ENCODE results near the gene GTF3C1. TPM values are rescaled to one million over a fixed set of nuclear protein-coding genes. Genes with fewer than 3 reads are reported as not detected.

Gene GTF3C1
- total RNA-seq, 1 experiment from 2014 or later: 121 TPM

GRCh38 chr16:27549464-27549745, 308 bp downstream of the GTF3C1 start:
- H3K4me3 ChIP-seq (ENCODE audit: low read depth in 2 of 2, low read length in 2 of 2): peak overlapping the region; percentile 90 to 100
- DNase-seq (ENCODE audit: low read depth, low spot score): no peak
- CTCF ChIA-PET: interaction anchor here (0.7 kb wide), 1 partner anchor 549 kb away, joined by 4 read pairs; no protein-coding TSS in a partner anchor
- peak; percentile 74 for ATAC-seq
- peak overlapping the region; percentile 81 for H3K27ac ChIP-seq (ENCODE audit: low read length)
- in situ Hi-C loops (cut with HindIII; ENCODE audit: low pct_unique_long_range_greater_than_20kb, low sequenced_read_pairs): no loop called here
- no peak for TF ChIP-seq SIN3A (IDR thresholded peaks at IDR 0.05; ENCODE audit: borderline replicate concordance, insufficient read depth, low read depth, low read length)
- no peak for TF ChIP-seq CTCF (IDR thresholded peaks at IDR 0.05)
- TF ChIP-seq REST (IDR thresholded peaks at IDR 0.05; ENCODE audit: insufficient read depth in 1 of 2, low read depth in 2 of 2, low read length in 1 of 2): no peak
- POLR2A ChIA-PET: interaction anchor here (0.7 to 1.3 kb wide), 4 partner anchors 20 to 335 kb away, joined by 3 to 5 read pairs (median 4); no protein-coding TSS in a partner anchor
- H3K9me3 ChIP-seq (ENCODE audit: control insufficient read depth, insufficient read depth, low read depth, low read length): no peaks in the 10 kb centered on the region
- peaks cover 17% of the 10 kb centered on the region for H3K4me1 ChIP-seq (ENCODE audit: control insufficient read depth, insufficient read depth, low read length)
- no TSS peak for BruUV-seq (replicated peaks)
- intact Hi-C loops (cut with micrococcal nuclease; ENCODE audit: unreplicated experiment): no loop called here
- peaks cover 4% of the 10 kb centered on the region; the same call in 1 of the 2 replicates for H3K36me3 ChIP-seq (ENCODE audit: control insufficient read depth, insufficient read depth, low read length)
- no peaks in the 10 kb centered on the region for H3K27me3 ChIP-seq (ENCODE audit: control insufficient read depth, insufficient read depth, low read length)

GRCh38 chr16:27547851-27548250, 1.9 kb downstream of the GTF3C1 start:
- CTCF ChIA-PET: no interaction called here
- Histone ChIP-seq H3K27me3 (ENCODE audit: control insufficient read depth, insufficient read depth, low read length) (no peaks in the 10 kb centered on the region), H3K27ac (ENCODE audit: low read length) (no peak overlapping the region; the same call in 1 of the 2 replicates), H3K36me3 (ENCODE audit: control insufficient read depth, insufficient read depth, low read length) (peaks cover 7% of the 10 kb centered on the region; the same call in 1 of the 2 replicates), H3K4me1 (ENCODE audit: control insufficient read depth, insufficient read depth, low read length) (peaks cover 17% of the 10 kb centered on the region), H3K9me3 (ENCODE audit: control insufficient read depth, insufficient read depth, low read depth, low read length) (no peaks in the 10 kb centered on the region), H3K4me3 (ENCODE audit: low read depth in 2 of 2, low read length in 2 of 2) (no peak overlapping the region)
- intact Hi-C loops (cut with micrococcal nuclease; ENCODE audit: unreplicated experiment): no loop called here
- no peak for TF ChIP-seq SIN3A (IDR thresholded peaks at IDR 0.05; ENCODE audit: borderline replicate concordance, insufficient read depth, low read depth, low read length)
- no peak for TF ChIP-seq REST (IDR thresholded peaks at IDR 0.05; ENCODE audit: insufficient read depth in 1 of 2, low read depth in 2 of 2, low read length in 1 of 2)
- no peak for TF ChIP-seq TCF7L2 (IDR thresholded peaks at IDR 0.05; ENCODE audit: low read depth, low read length)
- no peak for TF ChIP-seq POLR2AphosphoS5 (IDR thresholded peaks at IDR 0.05; ENCODE audit: low read depth, low read length)
- TF ChIP-seq CTCF (IDR thresholded peaks at IDR 0.05): no peak
- ATAC-seq (no peak), DNase-seq (ENCODE audit: low read depth, low spot score) (no peak)
- BruUV-seq (replicated peaks): no TSS peak
- in situ Hi-C loops (cut with HindIII; ENCODE audit: low pct_unique_long_range_greater_than_20kb, low sequenced_read_pairs): no loop called here
- POLR2A ChIA-PET: no interaction called here

Measured in Panc1 (cell line).